ENCODE results near the gene SERTAD3.
"Not testable (repeated sequence)": the region's sequence is repeated elsewhere in the genome, so short reads cannot be mapped to it uniquely, and the experiment has no call there.

DNA sequence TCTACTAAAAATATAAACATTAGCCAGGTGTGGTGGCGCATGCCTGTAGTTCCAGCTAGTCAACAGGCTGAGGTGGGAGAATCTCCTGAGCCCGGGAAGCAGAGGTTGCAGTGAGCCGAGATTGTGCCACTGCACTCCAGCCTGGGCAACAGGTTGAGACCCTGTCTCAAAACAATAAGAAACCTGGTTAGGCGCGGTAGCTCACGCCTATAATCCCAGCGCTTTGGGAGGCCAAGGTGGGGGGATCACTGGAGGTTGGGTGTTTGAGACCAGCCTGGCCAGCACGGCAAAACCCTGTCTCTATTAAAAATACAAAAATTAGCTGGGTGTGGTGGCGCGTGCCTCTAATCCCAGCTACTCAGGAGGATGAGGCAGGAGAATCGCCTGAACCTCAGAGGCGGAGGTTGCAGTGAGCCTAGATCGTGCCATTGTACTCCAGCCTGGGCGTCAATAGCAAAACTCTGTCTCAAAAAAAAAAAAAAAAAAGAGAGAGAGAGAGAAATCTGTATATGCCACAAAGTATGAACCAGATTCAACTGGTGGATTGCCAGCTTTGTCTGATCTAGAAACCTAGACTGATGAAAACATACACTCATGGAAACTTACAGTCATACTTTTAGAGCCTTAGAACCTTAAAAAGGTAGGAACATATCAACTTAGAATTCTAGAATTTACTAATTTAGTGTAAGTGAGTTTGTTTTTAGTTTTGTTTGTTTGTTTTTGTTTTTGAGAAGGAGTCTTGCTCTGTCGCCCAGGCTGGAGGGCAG is 31.9 kb upstream of the SERTAD3 start:
- TF ChIP-seq, protein P1, sequence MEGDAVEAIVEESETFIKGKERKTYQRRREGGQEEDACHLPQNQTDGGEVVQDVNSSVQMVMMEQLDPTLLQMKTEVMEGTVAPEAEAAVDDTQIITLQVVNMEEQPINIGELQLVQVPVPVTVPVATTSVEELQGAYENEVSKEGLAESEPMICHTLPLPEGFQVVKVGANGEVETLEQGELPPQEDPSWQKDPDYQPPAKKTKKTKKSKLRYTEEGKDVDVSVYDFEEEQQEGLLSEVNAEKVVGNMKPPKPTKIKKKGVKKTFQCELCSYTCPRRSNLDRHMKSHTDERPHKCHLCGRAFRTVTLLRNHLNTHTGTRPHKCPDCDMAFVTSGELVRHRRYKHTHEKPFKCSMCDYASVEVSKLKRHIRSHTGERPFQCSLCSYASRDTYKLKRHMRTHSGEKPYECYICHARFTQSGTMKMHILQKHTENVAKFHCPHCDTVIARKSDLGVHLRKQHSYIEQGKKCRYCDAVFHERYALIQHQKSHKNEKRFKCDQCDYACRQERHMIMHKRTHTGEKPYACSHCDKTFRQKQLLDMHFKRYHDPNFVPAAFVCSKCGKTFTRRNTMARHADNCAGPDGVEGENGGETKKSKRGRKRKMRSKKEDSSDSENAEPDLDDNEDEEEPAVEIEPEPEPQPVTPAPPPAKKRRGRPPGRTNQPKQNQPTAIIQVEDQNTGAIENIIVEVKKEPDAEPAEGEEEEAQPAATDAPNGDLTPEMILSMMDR (IDR thresholded peaks at IDR 0.05) = not testable (repeated sequence)
- TF ChIP-seq POLR2A (IDR thresholded peaks at IDR 0.05) = not testable (repeated sequence)
